ENCODE results near the gene PIBF1.
"Not testable (repeated sequence)": the region's sequence is repeated elsewhere in the genome, so short reads cannot be mapped to it uniquely, and the experiment has no call there.

Gene PIBF1

DNA sequence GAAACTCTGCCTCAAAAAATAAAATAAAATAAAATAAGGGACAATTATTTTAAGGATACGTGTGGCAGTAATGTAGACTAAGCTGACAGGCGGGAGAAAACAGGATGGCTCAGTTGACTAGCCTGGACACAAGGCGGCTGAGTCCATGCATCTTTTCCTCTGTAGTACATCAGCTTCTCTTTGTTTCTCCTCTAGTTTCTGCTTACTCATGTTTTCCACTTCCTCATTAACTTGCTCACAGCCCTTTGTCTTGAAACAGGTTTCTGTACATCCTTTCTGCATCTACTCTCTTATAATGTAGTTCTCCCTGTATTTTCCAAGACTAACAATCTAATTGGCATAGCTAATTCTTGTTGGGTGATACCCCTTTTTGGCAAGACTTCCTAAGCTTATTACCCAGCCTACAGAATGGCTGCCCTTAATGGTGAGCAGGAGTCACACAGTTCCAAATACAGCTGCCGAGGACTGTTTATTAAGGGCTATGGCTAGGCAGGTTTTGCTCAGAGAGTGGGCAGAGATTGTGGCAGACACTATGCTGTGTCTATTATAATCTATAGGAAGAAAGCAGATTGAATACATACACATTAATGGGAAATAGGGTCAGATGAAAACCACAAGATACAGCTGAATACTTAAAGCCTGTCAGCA, 218.2 kb downstream of the PIBF1 start:
- no peak for DNase-seq (ENCODE audit: low read depth in 2 of 3, low spot score in 2 of 3)

DNA sequence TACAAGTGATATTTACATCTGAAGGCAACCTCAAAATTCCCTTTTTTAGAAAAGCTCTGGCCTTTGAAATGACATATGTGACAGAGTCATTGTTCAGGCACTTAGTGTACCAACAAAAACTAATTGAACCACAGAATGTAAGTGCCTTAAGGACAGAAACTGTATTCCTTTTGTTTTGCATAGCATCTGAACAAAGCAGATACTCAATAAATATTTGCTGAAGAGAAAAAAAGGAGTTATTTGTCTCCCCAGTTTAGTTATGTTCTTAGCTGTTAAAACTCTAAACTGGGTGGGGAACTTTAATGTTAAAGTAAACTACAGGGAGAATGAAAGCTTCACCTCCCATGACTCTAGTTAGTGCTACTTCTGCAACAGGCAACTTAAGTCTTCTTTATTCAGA, 220.0 kb downstream of the PIBF1 start:
- no peak for DNase-seq (ENCODE audit: low read depth in 2 of 3, low spot score in 2 of 3)

DNA sequence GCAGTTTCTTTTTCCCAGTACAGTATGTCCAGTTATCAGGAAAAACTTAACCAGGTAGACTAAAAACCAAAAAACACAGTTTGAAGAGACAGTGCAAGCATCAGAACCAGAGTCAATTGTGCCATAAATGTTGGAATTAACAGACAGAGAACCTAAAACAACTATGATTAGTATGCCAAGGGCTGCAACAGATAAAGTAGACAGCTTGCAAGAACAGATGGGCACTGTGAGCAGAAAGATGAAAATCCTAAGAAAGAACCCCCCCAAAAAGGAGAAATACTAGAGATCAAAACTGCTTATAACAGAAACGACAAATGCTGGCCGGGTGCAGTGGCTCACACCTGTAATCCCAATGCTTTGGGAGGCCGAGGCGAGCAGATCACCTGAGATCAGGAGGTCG, 229.8 kb downstream of the PIBF1 start:
- no peak for DNase-seq (ENCODE audit: low read depth in 2 of 3, low spot score in 2 of 3)

DNA sequence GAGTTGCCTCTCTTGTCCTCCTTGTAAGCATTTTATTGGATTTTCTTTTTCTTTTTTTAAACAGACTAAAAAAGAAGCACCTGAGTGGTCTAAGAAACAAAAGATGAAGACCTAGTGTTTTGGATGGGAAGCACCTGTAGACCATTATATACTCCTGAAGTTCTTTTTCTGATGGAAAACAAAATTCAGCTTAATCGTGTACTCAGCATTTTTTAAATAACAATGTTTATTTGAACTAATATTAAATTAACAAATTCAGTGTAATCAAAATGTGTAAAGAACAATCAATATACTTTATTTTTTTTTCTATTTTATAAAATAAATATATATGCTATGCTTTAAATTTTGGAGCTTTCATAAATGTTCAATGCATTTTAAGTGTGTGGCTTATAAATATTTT, 233.9 kb downstream of the PIBF1 start:
- DNase-seq (ENCODE audit: low read depth in 2 of 3, low spot score in 2 of 3), result no peak

DNA sequence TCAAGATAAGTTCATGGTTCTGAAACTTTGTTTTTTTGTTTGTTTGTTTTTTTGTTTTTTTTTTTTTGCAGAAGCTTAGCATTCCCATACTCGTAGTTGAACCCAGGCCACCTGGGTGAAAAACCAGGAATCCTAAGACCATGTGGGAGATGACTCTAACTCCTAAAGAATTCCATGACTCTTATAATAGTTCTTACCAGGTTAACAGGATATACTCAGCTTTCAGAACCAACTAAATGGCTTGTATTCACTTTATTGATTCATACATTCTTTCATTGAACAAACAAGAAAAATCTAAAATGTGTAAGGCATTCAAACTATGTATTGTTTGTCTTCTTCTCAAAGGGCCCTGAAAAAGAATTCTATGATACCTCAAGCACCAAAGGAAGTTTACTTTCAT, 236.4 kb downstream of the PIBF1 start:
- DNase-seq (ENCODE audit: low read depth in 2 of 3, low spot score in 2 of 3), result no peak

DNA sequence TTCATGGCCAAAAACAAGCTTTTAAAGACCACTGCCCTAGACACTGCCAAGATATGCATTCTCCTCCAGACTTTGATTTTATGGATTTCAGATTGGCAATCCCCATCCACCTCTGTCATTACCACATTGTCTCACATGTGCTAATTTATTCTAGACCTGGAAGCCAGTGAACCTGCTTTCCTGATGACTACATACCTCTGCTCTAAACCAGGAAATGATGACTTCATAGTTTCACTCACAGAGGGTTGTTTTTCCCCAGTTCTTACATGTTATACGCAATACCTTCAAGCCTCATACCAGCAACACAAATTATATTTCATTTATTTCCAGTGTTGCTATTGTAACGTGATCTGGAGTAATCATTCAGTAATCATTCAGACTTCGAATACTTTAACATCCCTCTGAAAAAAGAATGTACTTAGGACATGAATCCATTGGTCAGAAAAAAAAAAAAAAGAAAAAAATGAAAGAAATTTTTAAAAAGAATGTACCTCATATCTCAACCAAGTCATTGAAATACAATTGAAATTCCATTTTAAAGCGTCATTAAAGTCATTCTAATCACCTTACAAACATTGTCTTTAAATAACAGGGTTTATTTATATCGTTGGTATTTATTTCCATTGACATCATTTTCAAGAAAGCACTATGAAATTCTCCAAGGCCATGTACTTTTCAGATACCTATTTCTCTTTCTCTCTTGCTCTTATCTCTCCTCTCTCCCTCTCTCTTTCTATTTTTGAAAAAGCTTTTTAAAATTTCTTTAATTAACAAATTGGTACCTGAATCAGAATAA, 243.5 kb downstream of the PIBF1 start:
- no peak for DNase-seq (ENCODE audit: low read depth in 2 of 3, low spot score in 2 of 3)

DNA sequence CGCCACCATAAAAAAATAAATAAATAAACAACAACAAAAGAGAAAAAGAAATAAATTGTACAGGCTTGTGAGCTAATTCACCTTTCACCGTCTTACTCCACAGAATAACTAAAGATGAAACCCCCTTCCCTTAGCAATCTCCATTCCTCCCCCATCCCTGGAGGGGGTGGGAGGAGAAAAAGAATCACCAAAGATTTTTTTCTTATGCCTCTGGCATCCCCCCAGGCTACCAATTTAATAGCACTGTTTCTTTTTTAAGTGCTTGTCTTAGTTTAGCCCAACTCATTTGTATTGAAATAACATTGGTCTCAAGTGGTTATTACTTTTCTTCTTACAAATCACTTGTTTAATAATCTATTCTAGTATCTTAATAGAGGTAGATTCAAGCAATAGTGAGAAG, 253.0 kb downstream of the PIBF1 start:
- no peak for DNase-seq (ENCODE audit: low read depth in 2 of 3, low spot score in 2 of 3)

DNA sequence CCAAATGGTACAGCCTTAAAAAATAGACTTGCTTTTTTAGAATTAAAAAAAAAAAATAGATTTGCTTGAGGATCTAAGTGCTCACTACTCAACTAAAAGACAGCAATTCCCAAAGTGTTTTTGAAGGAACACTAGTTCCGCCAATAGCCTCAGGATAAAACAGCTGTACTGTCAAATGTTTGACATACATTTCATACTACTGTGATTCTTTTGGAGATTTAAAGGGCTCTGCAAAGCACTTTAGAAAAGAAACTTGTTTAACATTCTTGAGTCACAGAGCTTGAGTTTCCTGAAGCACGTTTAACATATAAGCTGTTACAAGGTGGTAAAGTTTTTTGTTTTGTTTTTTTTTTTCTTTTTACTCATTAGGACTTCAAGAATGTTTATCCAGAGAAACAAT, 253.7 kb downstream of the PIBF1 start:
- no peak for DNase-seq (ENCODE audit: low read depth in 2 of 3, low spot score in 2 of 3)

DNA sequence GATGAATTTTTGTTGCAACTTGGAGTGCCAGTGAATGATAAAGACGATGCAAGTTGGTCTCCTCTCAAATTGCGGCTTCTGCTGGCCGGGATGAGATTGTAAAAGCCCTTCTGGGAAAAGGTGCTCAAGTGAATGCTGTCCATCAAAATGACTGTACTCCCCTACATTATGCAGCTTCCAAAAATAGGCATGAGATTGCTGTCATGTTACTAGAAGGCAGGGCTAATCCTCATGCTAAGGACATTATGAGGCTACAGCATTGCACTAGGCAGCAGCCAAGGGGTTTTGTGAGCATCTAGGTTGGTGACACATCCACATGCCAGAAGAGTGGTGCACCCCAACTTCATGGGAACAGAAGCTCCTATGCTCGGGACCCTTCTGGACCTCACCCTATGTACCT, 254.6 kb downstream of the PIBF1 start:
- no peak for DNase-seq (ENCODE audit: low read depth in 2 of 3, low spot score in 2 of 3)

DNA sequence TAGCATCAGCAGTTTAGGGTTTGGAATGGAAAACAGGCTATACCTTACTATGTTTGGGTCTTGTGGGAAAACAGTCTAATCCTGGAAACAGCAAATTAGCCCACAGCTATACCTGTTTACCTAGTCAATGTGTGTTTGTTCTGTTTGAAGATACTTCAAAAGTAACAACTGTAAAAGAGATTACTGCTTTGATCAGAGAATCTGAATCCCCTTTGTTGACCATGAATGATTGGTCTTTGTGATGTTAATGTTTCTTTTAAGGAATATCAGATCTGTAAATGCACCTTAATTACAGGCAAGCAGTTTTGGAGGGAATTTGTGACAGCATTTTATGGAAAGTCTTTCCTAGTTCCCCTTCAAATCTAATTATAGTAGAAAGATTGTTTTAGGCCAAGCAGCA, 256.1 kb downstream of the PIBF1 start:
- no peak for DNase-seq (ENCODE audit: low read depth in 2 of 3, low spot score in 2 of 3)

DNA sequence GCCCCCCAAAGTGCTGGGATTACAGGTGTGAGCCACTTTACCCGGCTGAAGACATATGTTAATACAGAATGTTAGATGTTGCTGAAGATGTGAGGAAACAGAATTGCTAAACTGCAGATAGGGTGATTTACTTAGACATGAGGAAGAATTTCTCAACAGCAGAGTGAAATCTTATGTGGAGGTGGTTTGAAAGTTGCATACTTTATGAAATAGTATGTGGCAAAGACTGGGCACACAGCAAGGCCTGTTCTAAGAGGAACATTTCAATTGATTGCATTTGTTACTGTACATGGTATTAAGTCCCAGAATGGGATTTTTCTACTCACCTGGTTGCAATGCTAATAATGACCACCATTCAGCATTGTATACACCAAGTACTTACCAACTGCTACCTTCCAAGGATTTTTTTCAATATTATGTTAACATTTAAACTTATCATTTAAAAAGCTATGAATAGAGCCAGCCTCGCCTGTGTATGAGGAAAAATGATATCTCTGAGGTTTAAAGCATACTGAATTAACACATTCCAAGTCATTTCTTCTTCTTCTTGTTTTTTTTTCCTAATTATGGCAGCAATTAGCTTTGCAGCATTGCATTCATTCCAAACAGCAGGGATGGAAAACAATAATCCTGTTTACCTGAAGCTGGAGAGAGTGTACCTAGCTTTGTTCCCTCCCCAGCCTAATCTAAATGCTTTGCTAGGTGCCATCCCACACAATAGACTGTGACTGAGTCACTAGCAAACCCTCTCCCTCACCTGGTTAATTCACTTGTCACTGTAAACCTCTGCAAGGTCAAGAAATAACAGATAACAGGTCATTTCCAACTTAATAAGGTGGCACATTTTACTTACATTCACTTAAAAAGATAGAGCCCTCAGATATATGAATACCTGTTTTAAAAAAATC, 257.5 kb downstream of the PIBF1 start:
- no peak for DNase-seq (ENCODE audit: low read depth in 2 of 3, low spot score in 2 of 3)

DNA sequence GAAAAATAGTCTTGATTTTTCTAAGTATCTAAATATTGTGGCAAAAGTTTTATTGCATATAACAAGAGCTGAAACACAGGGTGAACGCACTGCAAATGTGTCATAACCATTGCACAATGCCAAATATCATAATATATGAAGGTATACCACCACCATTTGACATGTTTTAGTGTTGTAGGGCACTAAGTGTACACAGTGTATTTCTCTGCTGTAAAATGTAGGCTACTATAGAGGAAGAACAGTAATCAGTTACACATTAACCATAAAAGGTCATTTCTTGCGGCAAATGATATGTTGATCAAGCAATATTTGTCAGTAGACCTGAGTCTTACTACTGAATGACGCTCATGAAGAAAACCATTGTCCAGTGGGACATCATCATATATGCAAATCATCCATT, 258.6 kb downstream of the PIBF1 start:
- no peak for DNase-seq (ENCODE audit: low read depth in 2 of 3, low spot score in 2 of 3)

DNA sequence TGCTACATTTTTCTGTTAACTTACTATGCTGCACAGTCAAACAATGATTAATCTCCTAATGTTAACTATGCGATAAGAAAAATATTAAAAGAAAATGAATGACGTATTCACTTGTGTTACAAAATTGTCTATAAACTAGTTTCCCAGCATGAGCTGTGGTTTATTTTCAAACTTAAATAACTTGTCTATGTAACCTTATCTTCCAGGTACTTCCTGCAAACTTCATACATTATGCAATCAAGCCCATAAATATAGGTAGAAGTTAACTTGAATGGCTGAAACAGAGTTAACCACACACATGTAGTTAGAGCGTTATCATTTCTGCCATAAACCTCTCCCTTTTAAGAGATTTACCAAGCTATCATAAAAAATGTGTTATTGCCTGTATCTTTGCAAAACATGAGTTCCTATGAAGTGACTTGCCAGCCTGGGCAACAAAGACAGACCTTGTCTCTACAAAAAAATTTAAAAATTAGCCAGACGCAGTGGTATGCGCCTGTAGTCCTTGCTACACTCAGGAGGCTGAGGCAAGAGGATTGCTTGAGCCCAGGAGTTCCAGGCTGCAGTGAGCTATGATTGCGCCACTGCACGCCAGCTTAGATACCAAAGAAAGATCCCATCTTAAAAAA, 259.1 kb downstream of the PIBF1 start:
- DNase-seq (ENCODE audit: low read depth in 2 of 3, low spot score in 2 of 3), result no peak

DNA sequence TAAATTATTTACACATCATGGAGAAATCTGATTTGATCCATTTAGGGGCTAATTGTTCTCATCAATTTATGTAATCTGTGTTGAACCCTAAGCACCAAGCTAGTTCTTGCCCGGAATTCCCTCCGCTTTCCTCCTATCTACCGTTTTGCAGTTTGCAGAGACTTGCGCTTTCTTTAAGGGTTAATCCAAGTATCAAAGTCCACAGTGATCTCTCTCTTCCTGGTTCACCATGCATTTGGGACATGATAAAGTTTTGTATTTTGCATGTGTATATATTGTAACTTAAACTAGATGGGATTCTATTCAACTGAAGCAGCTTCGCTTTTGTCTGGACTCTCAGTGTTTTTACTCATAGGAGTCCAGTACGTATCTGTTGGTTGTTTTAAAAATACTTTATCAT, 263.1 kb downstream of the PIBF1 start:
- DNase-seq (ENCODE audit: low read depth in 2 of 3, low spot score in 2 of 3), result no peak

DNA sequence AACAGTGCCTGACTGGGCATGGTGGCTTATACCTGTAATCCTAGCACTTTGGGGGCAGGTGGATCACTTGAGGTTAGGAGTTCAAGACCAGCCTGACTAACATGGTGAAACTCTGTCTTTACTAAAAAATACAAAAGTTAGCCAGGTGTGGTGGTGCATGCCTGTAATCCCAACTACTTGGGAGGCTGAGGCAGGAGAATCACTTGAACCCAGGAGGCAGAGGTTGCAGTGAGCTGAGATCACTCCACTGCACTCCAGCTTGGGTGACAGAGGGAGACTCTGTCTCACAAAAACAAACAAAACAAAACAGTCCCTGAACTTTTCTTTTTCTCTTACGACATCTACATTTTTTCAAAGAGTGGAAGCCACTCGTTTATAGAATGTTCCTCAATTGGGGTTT, 266.7 kb downstream of the PIBF1 start:
- not testable (repeated sequence) for DNase-seq (ENCODE audit: low read depth in 2 of 3, low spot score in 2 of 3)

DNA sequence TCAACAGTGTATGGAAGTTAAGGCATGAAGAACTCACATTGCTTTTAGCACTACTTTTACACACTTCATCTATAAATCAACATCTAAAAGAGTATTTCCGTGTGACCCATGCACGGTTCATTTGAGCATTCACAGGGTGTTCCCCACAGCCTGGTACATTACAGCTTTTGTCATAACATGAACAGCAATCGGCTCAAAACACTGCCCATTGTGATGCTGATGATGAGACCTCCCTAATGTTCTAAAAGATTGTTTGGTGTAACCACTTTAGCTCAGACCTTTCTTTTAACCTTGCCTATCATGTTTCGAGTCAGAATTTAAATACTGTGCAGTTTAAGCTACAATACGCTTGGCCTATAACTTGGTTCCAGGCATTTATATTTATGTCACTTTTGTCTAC, 272.8 kb downstream of the PIBF1 start:
- no peak for DNase-seq (ENCODE audit: low read depth in 2 of 3, low spot score in 2 of 3)

DNA sequence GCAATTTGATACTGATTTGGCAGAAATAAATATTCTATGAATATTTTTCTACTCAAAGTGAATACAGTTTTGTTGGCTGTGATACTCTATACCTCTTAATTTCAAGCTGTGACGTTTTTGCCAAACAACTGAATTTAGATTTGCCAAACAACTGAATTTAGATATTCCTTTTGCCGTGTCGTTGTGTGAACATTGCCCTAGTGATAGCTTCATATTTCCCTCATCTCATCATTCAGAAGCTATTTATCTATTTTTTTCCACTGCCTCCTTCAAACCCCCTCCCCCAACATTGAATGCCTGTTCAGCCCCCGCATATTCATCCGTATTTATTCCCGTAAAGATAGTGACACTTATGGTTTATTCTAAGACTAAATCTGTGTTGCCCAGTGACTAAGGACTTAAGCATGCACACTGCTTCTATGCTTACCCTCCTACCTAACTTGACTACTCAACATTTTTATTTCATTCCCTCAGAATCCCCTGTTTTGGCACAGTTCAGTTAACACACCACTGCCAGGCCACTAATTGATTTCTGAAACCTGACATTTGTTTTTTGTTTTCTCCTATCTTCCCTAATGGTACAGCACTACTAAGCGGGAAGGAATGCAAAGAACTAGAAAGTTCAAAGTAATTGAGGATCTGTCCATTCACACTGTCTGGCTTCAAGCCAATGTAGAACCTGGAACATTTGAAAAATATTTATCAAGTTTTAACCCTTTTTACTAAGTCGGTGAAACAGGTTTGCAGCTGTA, 274.1 kb downstream of the PIBF1 start:
- no peak for DNase-seq (ENCODE audit: low read depth in 2 of 3, low spot score in 2 of 3)

DNA sequence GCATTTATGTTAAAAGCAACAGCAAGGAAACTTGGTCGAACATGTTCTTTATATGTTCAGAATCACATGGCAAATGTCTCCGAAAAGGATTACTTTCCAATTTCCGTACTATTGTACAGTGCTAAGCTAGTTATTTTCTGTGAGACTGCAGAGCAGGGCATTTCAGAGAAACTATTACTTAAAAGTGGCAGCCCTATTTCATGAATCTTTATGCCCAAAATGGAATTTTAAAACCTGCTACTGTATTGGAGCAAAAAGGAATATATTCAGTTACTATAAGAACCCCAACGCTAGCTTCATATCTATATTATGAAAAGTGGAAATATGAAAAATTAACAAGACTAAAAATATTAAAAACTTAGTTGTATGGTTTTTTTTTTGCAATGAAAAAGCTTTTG, 274.6 kb downstream of the PIBF1 start:
- no peak for DNase-seq (ENCODE audit: low read depth in 2 of 3, low spot score in 2 of 3)

DNA sequence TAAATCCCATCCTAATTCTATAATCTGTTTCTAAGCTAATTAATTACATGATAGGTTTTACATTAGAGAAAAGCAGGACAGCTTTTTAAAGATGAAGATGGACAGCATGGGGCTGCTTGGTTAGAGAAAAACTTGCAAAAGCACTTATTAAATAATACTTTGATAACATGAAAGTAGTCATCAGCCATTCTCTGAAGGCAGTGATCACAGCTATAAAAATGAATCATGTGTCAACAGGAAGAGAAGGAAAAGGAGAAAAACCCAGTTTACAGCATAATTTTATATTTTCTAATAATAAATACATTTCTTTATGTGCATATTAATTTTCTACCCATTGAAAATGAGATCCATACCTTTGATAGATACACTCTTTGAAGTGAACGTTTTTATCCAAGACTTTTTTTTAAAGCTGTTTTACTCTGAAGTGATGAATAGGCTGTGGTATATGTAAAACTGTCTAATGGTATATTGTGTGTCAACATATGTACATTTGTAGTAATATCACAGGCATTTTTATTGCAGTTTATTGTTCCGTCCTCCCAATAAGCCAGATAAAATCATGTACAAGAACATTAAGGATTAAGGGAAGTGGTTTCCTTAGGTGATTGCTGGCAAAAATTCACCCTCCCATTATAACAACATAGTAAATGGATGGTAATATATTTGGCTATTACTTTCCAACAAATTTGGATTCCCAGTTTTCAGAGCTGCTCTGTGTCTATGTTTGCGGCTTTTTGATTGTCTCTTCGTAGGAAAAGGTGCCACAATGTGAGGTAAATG, 275.5 kb downstream of the PIBF1 start:
- DNase-seq (ENCODE audit: low read depth in 2 of 3, low spot score in 2 of 3), result no peak

DNA sequence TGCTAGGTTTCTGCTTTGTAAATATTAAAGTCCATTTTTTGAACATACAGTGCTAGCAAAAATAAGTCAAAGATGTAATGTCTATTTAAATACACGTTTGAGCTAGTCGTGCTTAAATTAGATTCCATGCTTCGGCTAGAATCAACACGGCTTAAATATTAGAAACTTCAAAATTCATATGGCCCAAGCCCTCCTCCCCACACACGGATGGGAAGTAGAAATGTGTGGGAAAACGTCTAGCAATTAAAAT, 276.1 kb downstream of the PIBF1 start:
- no peak for DNase-seq (ENCODE audit: low read depth in 2 of 3, low spot score in 2 of 3)

DNA sequence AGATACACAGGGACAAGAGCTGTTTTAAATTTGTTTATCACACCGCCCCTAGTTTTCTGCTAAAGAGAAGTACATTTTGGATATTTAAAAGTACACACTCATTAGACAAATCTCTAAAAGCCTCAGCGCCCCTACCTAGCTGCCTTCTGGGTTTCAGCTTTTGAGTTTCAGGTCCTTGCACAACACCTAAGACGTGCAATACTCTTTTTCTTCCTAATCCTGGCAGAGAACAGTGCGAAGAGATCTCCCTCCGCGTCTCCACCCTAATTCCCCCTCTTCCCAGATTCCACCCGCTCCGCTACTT, 276.5 kb downstream of the PIBF1 start:
- no peak for DNase-seq (ENCODE audit: low read depth in 2 of 3, low spot score in 2 of 3)
